ENCODE results near the gene EPHX1.

Gene EPHX1

GRCh38 chr1:225838793-225839192 is 28.9 kb downstream of the EPHX1 start:
- no peak for DNase-seq (ENCODE audit: extremely low spot score, insufficient read length, low read depth)
- FAIRE-seq: no peak

- no peak for DNase-seq (ENCODE audit: extremely low spot score, insufficient read length, low read depth)
- no peak for FAIRE-seq
These were observed 30.3 kb downstream of the EPHX1 start for GRCh38 chr1:225840223-225840610.

- DNase-seq (ENCODE audit: extremely low spot score, insufficient read length, low read depth) (no peak), FAIRE-seq (no peak)
These were observed 30.8 kb downstream of the EPHX1 start for GRCh38 chr1:225840713-225841112.

DNA sequence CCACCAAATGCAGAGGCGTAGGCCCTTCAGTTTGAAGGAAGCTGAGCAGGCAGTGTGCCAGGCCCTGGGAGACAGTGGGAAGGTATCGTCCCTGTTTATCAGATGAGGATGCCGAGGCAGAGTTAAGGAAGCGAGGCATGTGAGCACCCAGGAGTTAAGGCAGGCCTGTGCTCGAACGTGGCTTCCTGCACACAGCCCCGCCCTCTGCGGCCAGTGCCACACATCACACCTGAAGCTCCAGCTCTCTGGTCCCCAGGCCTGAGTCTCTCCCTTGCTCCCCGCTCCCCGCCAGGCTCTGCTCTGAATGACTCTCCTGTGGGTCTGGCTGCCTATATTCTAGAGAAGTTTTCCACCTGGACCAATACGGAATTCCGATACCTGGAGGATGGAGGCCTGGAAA is 32.1 kb downstream of the EPHX1 start:
- FAIRE-seq (no peak), DNase-seq (ENCODE audit: extremely low spot score, insufficient read length, low read depth) (no peak)

GRCh38 chr1:225842788-225843425 is 33.0 kb downstream of the EPHX1 start:
- FAIRE-seq (no peak), DNase-seq (ENCODE audit: extremely low spot score, insufficient read length, low read depth) (no peak)

GRCh38 chr1:225843426-225843795 is 33.5 kb downstream of the EPHX1 start:
- FAIRE-seq: no peak
- no peak for DNase-seq (ENCODE audit: extremely low spot score, insufficient read length, low read depth)

DNA sequence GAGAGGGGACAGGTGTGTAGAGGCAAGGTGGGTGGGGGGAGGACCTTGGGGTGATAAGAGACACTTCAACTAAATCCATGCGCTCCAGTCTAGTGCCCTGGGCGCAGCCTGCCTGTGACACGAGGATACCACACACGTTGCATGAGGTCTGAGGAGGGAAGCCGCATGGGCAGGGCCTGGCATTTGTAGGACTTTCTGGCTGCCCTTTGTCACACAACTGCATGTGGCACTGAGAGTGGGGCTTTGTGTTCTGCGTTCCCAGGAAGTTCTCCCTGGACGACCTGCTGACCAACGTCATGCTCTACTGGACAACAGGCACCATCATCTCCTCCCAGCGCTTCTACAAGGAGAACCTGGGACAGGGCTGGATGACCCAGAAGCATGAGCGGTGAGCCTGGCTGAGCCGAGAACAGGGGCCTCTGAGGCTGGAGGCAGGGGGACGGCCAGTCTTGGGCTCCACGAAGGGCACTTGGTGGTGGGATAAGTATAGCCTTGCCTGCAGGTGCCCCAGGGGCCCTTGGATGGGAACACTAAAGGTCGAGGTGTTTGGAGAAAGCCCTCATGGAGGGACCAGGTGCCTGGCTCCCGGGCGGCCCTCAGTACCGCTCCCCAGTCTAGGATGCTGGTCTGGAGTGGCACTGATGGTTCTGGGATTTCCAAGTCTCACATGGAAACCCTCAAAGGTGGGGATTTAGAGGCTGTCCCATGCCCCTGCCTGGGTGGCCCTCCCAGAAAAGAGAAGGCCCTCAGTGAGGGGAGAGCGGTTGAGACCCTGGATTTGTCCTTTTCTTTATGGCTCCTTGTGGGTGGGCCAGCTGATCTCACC is 34.5 kb downstream of the EPHX1 start:
- FAIRE-seq: no peak
- DNase-seq (ENCODE audit: extremely low spot score, insufficient read length, low read depth): no peak

GRCh38 chr1:225845097-225845496 is 35.2 kb downstream of the EPHX1 start:
- FAIRE-seq: no peak
- DNase-seq (ENCODE audit: extremely low spot score, insufficient read length, low read depth): no peak

DNA sequence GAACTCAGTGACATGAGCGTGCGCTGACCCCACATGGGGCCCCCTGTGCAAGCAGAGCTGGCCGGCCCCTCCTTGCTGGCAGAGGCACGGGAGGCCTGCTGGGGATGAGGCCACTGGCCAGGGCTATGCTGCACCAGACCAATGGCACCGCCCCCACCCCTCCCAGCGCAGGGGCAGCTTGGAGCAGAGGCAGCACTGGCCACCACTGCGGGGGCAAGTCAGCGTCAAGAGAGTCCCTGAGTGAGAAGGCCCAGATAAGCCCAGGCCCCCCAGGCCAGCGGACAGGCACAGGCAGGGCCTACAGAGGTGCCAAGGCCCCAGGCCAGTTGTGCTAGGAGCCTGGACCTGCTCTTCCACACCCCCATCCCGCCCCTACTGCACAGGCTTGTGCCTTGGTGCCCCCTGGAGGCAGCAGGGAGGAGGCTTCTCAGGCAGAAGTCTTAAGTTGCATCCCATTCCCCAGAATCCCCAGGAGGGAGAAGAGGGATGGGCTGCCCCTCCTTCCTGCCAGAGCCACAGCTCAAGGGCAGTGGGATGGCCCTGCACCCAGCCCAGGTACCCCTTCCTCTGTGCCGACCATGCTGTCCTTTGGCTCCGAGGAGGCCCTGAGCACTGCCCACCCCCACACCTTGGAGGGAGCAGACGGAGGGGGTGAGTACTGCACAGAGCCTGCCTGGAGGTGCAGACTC is 35.8 kb downstream of the EPHX1 start:
- DNase-seq (ENCODE audit: extremely low spot score, insufficient read length, low read depth): no peak
- no peak for FAIRE-seq

GRCh38 chr1:225846331-225847310 is 36.7 kb downstream of the EPHX1 start:
- FAIRE-seq: no peak
- no peak for DNase-seq (ENCODE audit: extremely low spot score, insufficient read length, low read depth)

- FAIRE-seq (no peak), DNase-seq (ENCODE audit: extremely low spot score, insufficient read length, low read depth) (no peak)
These were observed 37.7 kb downstream of the EPHX1 start for GRCh38 chr1:225847610-225848009.

DNA sequence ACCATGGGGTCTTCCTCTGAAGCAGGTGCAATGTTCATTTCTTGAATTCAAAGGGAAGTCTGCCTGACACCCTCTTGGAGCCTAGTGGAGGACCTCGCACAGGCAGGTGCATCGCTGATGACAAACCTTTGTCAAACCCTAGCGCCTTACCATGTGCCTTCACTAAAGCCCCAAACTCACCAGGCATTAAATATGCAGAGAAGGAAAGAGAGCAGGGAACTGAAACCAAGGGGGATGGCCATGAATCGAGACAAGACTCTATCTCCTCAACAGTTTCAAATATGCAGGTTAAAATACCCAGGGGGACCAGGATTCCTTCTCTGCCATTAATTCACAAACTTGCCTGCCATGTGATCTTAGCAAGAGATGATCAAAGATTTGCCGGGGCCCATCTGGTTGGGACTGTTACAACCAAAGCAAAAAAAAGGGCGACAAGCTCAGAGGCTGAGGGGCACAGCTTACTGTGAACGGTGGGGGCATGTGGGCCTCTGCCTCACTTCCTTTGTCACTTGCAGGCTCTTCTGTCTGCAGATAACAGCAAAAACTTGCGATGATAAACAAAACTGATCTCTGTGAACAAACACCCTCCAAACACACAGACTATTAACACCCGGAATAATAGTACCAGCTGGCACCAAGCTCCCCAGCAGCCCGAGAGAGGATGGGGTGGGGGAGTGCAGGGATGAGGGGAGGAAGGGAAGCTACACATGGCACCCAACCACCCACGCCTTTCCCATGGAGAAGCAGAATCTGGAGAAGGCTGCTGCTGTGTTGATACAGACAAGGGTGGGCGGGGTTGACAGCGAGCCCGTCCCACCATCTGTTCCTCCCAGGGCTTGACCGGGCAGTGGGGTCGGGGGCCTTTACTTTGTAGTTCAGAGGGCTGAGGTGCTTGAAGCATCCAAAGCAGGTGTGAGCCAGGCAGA is 38.4 kb downstream of the EPHX1 start:
- peak; percentile 86 for FAIRE-seq
- peak; percentile 22 for DNase-seq (ENCODE audit: extremely low spot score, insufficient read length, low read depth)

DNA sequence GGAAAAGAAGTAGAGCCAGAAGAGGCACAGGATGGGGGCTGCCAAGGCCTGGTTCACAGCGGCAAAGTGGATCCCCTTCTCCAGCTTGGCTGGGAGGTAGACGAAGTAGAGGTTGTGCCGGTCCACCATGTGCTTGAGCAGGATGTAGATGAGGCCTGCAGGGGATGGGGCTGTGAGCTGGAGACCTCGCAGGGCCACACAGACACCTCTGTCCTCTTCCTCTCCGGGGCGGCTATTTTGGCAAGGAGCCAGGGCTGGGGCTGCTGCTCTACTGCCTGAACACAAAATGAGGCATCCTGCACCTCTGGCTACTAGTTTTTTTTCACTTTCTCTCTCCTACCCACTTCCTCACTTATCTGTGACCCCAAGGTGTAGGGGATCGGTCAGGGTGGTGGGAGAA is 40.0 kb downstream of the EPHX1 start:
- no peak for FAIRE-seq

DNA sequence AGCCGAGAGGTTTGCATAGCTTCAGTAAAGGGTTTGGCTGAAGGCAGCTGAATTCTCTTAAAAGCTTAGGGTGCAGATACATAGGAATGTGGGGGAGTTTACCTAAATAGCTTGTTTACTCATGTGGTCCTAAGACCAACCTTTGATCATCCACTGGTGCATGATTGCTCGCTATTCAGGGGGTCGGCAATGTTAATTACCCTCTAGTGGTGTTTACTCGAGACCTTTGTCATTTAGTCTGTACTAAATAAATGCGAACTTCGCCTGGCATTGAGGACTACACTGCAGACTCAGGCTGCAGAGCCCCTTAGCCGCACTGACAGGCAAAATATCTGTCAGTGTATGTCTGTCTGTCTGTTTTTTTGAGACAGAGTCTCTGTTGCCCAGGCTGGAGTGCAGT is 40.4 kb downstream of the EPHX1 start:
- FAIRE-seq (no peak), DNase-seq (ENCODE audit: extremely low spot score, insufficient read length, low read depth) (no peak)

More for the DNA sequence above, 40.0 kb downstream of the EPHX1 start:
- no peak for DNase-seq (ENCODE audit: extremely low spot score, insufficient read length, low read depth)

DNA sequence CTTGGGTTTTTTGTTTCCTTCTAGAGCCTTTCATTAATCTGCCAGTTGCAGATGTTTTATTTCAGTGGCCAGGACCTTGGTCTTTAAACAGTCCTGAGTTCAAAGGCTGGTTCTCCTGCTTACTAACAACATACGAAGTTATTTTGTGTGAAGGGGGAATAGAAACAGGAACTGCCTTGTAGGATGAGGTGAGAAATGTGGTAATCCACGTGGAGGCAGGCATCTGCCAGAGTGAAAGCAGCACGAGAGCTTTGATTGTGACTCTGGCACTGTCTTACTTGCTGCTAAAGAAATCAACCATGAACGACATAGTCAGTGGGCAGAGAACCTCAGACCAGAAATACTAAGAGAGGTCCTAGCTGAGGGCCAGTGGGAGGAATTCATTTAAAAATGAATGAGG is 41.9 kb downstream of the EPHX1 start:
- peak; percentile 40 for DNase-seq (ENCODE audit: extremely low spot score, insufficient read length, low read depth)
- peak; percentile 78 for FAIRE-seq

DNA sequence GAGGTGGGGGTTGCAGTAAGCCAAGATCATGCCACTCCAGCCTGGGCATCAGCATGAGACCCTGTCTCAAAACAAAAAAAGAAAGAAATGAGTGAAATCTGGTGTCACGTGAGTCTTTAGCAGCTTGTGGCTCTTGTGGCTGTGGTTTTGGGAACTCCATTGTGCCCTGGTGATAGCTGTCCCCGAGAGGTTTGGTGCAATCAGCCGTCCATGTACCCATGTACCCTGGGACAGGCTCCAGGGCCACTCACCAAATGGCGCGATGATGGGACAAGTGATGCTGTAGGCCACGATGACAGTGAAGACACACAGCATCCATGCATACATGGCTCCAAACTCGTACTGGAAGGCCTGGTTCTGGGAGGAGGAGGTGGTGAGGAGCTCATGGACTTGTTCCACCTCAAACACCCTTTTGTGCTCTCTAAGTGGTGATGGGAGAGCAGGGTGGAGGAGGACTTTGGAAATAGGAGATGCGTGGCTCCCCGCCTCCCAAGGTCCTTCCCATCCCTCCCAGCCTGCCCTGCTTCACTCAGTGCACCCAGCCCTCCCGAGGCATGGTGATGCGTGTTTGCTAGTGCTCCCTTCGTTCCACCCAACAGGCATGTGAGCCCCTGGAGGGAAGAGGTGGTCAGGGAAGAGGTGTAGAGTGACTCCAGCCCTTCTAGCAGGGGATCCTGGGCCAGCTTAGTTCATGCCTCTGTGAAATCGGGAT is 42.6 kb downstream of the EPHX1 start:
- DNase-seq (ENCODE audit: extremely low spot score, insufficient read length, low read depth): no peak

DNA sequence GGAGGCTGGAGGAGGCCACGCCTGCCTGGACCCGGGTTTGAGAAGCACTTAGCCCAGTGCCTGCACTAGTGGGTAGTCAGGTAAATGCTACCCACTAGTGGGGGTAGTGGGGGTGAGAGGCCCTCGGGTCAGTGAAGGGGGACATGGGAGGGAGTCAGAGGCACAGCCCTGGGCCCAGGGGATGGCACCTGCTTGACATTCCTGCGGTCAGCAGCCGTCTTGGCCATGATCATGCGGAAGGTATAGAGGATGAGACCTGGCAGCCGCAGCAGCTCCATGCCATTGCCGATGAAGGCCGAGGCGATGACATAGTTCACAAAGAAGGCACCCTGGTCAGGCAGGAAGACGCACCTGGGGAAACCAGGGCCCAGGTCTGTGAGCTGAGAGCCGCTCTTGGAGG is 43.5 kb downstream of the EPHX1 start:
- no peak for DNase-seq (ENCODE audit: extremely low spot score, insufficient read length, low read depth)
- no peak for FAIRE-seq

More for the DNA sequence above, 42.6 kb downstream of the EPHX1 start:
- FAIRE-seq: no peak

Measured in GM18507 (cell line).